NCI-H1436 (cell line): ENCODE results near the gene CCDC137.
"Not testable (repeated sequence)": the region's sequence is repeated elsewhere in the genome, so short reads cannot be mapped to it uniquely, and the experiment has no call there.

Experiments used
- DNase-seq: peaks from one replicate; lab custom pipeline; 2025; lab: John Stamatoyannopoulos, UW

The CCDC137 gene

GRCh38 chr17:81666342-81667191 lies at the start of gene CCDC137, which contains the start of gene OXLD1:
TSS of gene CCDC137 (plus strand) at chr17:81666737. CDS start at chr17:81666767, 30 bp downstream.
TSS of gene OXLD1 (minus strand) at chr17:81666605. CDS start at chr17:81666577, 28 bp downstream.
- peak; percentile 96 for DNase-seq

- DNase-seq: no peak
Measured at GRCh38 chr17:81616877-81617276, 49.7 kb upstream of the CCDC137 start.

- not testable (repeated sequence) for DNase-seq
Measured at GRCh38 chr17:81618307-81618706, 48.2 kb upstream of the CCDC137 start.

GRCh38 chr17:81621494-81622130 lies 44.9 kb upstream of the CCDC137 start:
- DNase-seq: no peak

GRCh38 chr17:81630274-81630673 lies 36.3 kb upstream of the CCDC137 start:
- DNase-seq: no peak

- DNase-seq: no peak
Measured at GRCh38 chr17:81631482-81631881, 35.1 kb upstream of the CCDC137 start.

GRCh38 chr17:81635431-81635830 lies 31.1 kb upstream of the CCDC137 start:
- DNase-seq: no peak

- DNase-seq: no peak
Measured at GRCh38 chr17:81635973-81636504, 30.5 kb upstream of the CCDC137 start.

GRCh38 chr17:81636505-81637288 lies 29.8 kb upstream of the CCDC137 start, which contains the start of the genes NPLOC4 and TSPAN10:
TSS of gene NPLOC4 (minus strand) at chr17:81637112. CDS start at chr17:81636930, 182 bp downstream.
TSS of gene TSPAN10 (plus strand) at chr17:81637196. CDS start at chr17:81642413, 5,217 bp downstream.
- DNase-seq: peak; percentile 83

GRCh38 chr17:81638683-81639082 lies 27.9 kb upstream of the CCDC137 start:
- DNase-seq: no peak

- DNase-seq: no peak
Measured at GRCh38 chr17:81640011-81640410, 26.5 kb upstream of the CCDC137 start.

GRCh38 chr17:81641825-81642489 lies 24.6 kb upstream of the CCDC137 start:
- DNase-seq: no peak

GRCh38 chr17:81644496-81644895 lies 22.0 kb upstream of the CCDC137 start:
- no peak for DNase-seq

GRCh38 chr17:81644976-81645952 lies 21.3 kb upstream of the CCDC137 start:
- no peak for DNase-seq

- no peak for DNase-seq
Measured at GRCh38 chr17:81646869-81647600, 19.5 kb upstream of the CCDC137 start.

GRCh38 chr17:81647640-81648012 lies 18.9 kb upstream of the CCDC137 start:
- DNase-seq: no peak

- no peak for DNase-seq
Measured at GRCh38 chr17:81648013-81648706, 18.4 kb upstream of the CCDC137 start.

GRCh38 chr17:81648707-81649085 lies 17.8 kb upstream of the CCDC137 start:
- no peak for DNase-seq

- DNase-seq: no peak
Measured at GRCh38 chr17:81650951-81651350, 15.6 kb upstream of the CCDC137 start.
